ENCODE results near the gene BCAP29. TPM values are rescaled to one million over a fixed set of nuclear protein-coding genes. Genes with fewer than 3 reads are reported as not detected.

Gene BCAP29
- total RNA-seq, 1 donor from 2014 or later, result 66.2 TPM

GRCh38 chr7:107666790-107667189, 86.7 kb downstream of the BCAP29 start:
- DNase-seq (ENCODE audit: low spot score), result no peak

GRCh38 chr7:107667341-107667740, 87.3 kb downstream of the BCAP29 start:
- DNase-seq (ENCODE audit: low spot score), result no peak

GRCh38 chr7:107668296-107668695, 88.2 kb downstream of the BCAP29 start:
- no peak for DNase-seq (ENCODE audit: low spot score)

Other genes starting within 250 kb of the BCAP29 start
- not detected for gene GPR22, start 110.2 kb upstream of the BCAP29 start, total RNA-seq
- 63.4 TPM for gene COG5, start 16.3 kb upstream of the BCAP29 start, total RNA-seq
- 14.8 TPM for gene DUS4L, start 16.3 kb upstream of the BCAP29 start, total RNA-seq
- 1.4 TPM for gene SLC26A4, start 80.6 kb downstream of the BCAP29 start, total RNA-seq
- gene CBLL1, start 163.9 kb downstream of the BCAP29 start, total RNA-seq, result 29.0 TPM
- gene SLC26A3, start 223.0 kb downstream of the BCAP29 start, total RNA-seq, result 0.31 TPM